Smooth muscle cell (in vitro differentiated cells): ENCODE results near the gene SPRED2. TPM values are rescaled to one million over a fixed set of nuclear protein-coding genes. Genes with fewer than 3 reads are reported as not detected.

ENCODE experiments used
- DNase-seq: peaks from one replicate; lab custom pipeline; 2025; ENCODE audit not compliant: unreplicated experiment; lab: John Stamatoyannopoulos, UW
- H2AFZ ChIP-seq: fragments of 200-600 bp; sonication (generic); 2 replicates; pipeline ENCODE4 v1.6.0; 2016; ENCODE audit warnings: antibody characterized with exemption, low read depth, mild to moderate bottlenecking
- H3F3A ChIP-seq: fragments of 200-600 bp; sonication (generic); 2 replicates; pipeline ENCODE4 v1.6.0; 2017; ENCODE audit warnings: antibody characterized with exemption, low read depth
- H3K27ac ChIP-seq: fragments of 200-600 bp; sonication (generic); 2 replicates; pipeline ENCODE4 v1.5.1; 2016; ENCODE audit warnings: low read depth, mild to moderate bottlenecking
- H3K27me3 ChIP-seq: fragments of 200-600 bp; sonication (generic); 2 replicates; pipeline ENCODE4 v1.6.1; 2016; ENCODE audit warnings: low read depth, mild to moderate bottlenecking
- H3K36me3 ChIP-seq: fragments of 200-600 bp; sonication (generic); 2 replicates; pipeline ENCODE4 v1.5.1; 2016; ENCODE audit warnings: low read depth
- H3K4me1 ChIP-seq: fragments of 200-600 bp; sonication (generic); 2 replicates; pipeline ENCODE4 v1.5.1; 2016; ENCODE audit warnings: low read depth
- H3K4me2 ChIP-seq: fragments of 200-600 bp; sonication (generic); 2 replicates; pipeline ENCODE4 v1.6.0; 2016; ENCODE audit warnings: mild to moderate bottlenecking
- H3K4me3 ChIP-seq: fragments of 200-600 bp; sonication (generic); 2 replicates; pipeline ENCODE4 v1.5.1; 2016; ENCODE audit warnings: mild to moderate bottlenecking
- H3K79me2 ChIP-seq: fragments of 200-600 bp; sonication (generic); 2 replicates; pipeline ENCODE4 v1.6.0; 2016; ENCODE audit warnings: low read depth, mild to moderate bottlenecking
- H3K9ac ChIP-seq: fragments of 200-600 bp; sonication (generic); 2 replicates; pipeline ENCODE4 v1.6.0; 2016; ENCODE audit warnings: low read depth
- H3K9me3 ChIP-seq: fragments of 200-600 bp; sonication (generic); replicated peaks from 2 replicates; pipeline ENCODE4 v1.5.1; 2016; ENCODE audit warnings: low read depth
- H4K20me1 ChIP-seq: fragments of 200-600 bp; sonication (generic); 2 replicates; pipeline ENCODE4 v1.6.0; 2016; ENCODE audit warnings: low read depth
- WGBS: methylation state at CpG from one replicate; pipeline ENCODE4 v1.1.7; 2016; ENCODE audit warnings: low lambda C conversion rate; 5-methylcytosine and 5-hydroxymethylcytosine counted together
- polyA plus RNA-seq: library from polyadenylated mRNA; unstranded; fragments of >200 nt; fragmentation: Nextera tagmentation; extraction: Ambion mirVana; gene quantifications from 2 replicates; pipeline ENCODE4 v1.2.1, GENCODE V29; 2016
- total RNA-seq: library from RNA; depleted of rRNA; stranded (reverse); fragments of >200 nt; gene quantifications from 2 replicates; pipeline ENCODE4 v1.2.3, GENCODE V29; 2014
- TF ChIP-seq, protein P1 (sequence below): fragments of 200-600 bp; sonication (generic); IDR thresholded peaks from 2 replicates; pipeline ENCODE4 v1.5.1; 2017; ENCODE audit warnings: borderline replicate concordance, mild to moderate bottlenecking, antibody characterized with exemption; ENCODE audit not compliant: insufficient read depth, poor library complexity, severe bottlenecking

The SPRED2 gene
- total and polyA plus RNA-seq, 2 experiments from 2014 or later = 18.3 to 23.7 TPM

DNA sequence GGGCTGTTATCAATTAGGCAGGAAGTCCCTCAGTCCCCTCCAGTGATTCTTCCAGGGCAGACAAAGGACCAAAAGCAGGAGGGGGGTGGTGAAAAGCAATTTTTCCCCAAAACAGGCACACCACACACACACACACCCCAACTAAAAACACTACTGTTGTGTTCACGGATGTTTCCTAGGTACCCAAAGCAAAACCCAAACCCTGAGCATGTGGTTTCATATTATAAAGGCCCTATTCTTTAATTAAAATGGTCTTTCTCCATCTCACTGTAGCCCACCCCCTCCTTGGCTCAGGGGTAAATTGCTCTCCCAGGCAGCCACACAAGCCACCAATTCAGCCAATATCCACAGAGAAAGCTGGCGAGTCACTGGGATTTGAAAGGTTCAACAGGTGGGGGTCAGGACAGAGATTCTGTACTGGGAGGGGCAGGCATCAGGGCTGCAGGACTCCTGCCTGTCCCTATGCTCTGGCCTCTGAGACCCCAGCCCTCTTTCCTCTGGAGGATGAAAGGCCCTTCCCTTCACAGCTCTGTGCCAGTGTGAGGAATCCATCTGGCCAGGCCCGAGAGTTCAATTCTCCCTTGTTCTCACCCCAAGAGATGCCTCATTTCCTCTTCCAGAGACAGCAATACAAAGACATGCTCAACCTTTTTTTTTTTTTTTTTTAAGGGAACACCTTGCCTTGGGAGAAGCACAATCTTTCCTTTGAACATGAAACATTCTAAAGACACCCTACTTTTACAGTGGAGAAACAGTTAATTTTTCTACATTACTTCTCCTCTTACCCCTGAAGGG, 43.6 kb downstream of the SPRED2 start:
- H4K20me1 ChIP-seq = peaks cover 100% of the 10 kb centered on the region
- no peak overlapping the region for H2AFZ ChIP-seq
- 88% methylated on average over 3 of the region's 3 CpGs for WGBS
- TF ChIP-seq, protein P1, sequence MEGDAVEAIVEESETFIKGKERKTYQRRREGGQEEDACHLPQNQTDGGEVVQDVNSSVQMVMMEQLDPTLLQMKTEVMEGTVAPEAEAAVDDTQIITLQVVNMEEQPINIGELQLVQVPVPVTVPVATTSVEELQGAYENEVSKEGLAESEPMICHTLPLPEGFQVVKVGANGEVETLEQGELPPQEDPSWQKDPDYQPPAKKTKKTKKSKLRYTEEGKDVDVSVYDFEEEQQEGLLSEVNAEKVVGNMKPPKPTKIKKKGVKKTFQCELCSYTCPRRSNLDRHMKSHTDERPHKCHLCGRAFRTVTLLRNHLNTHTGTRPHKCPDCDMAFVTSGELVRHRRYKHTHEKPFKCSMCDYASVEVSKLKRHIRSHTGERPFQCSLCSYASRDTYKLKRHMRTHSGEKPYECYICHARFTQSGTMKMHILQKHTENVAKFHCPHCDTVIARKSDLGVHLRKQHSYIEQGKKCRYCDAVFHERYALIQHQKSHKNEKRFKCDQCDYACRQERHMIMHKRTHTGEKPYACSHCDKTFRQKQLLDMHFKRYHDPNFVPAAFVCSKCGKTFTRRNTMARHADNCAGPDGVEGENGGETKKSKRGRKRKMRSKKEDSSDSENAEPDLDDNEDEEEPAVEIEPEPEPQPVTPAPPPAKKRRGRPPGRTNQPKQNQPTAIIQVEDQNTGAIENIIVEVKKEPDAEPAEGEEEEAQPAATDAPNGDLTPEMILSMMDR = no peak
- H3K79me2 ChIP-seq = peaks cover 96% of the 10 kb centered on the region
- H3K27ac ChIP-seq = no peak overlapping the region
- no peaks in the 10 kb centered on the region for H3K27me3 ChIP-seq
- no peaks in the 10 kb centered on the region for H3K4me1 ChIP-seq
- no peak overlapping the region for H3K9ac ChIP-seq
- no peaks in the 10 kb centered on the region for H3K36me3 ChIP-seq
- no peak overlapping the region for H3K4me2 ChIP-seq
- DNase-seq = no peak
- no peak overlapping the region for H3K4me3 ChIP-seq
- peaks cover 4% of the 10 kb centered on the region for H3F3A ChIP-seq
- no peaks in the 10 kb centered on the region for H3K9me3 ChIP-seq

DNA sequence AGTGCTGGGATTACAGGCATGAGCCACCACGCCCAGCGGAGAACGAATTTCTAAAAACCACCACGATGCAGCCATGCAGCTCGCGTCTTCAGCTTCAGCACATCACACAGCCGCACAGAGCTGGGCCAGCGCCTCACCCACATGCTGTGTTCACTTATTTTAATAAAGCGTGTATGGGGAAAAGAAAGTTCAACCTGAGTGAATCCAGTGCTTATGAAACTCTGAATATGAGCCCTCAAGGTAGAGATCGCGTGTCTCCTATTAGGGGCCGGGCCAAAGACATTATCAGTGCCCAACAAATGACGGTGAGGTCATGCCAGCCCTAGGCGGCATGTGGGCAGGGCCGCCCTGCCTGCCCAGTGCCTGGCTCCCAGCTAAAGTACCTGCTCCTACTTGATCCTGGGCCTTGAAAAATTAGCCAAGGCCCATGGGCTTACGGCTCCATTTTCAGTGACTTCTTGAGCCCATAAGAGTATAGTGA, 44.3 kb downstream of the SPRED2 start:
- Histone ChIP-seq H3K9me3 (no peaks in the 10 kb centered on the region), H3K4me3 (no peak overlapping the region), H3K4me2 (no peak overlapping the region), H3K79me2 (peaks cover 89% of the 10 kb centered on the region), H3F3A (peaks cover 9% of the 10 kb centered on the region), H2AFZ (no peak overlapping the region), H3K27ac (no peak overlapping the region), H4K20me1 (peaks cover 100% of the 10 kb centered on the region), H3K27me3 (no peaks in the 10 kb centered on the region), H3K36me3 (no peaks in the 10 kb centered on the region), H3K9ac (no peak overlapping the region), H3K4me1 (peaks cover 6% of the 10 kb centered on the region)
- no peak for DNase-seq
- TF ChIP-seq, protein P1 = no peak
- WGBS = 93% methylated on average over 16 of the region's 16 CpGs

DNA sequence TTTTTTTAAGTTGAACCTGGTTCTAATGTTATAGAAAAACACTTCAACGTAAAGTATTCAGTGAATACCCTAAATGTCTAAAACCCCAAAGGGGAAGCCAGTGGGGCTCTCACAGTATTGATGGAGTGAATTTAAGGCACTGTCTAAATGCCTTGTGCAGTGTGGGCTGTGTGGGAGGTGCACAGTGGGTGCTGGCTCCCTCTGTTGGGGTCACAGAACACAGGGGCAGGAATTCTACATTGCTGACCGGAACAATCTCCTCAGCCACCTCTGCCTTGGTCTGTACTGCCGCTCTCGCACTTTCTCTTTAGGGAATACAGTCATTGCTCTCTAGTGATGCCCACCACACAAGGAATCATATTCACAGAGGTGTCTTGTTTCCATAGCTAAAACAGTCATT, 45.4 kb downstream of the SPRED2 start:
- H3K27ac ChIP-seq = no peak overlapping the region

More for the DNA sequence above, 45.4 kb downstream of the SPRED2 start:
- no peak overlapping the region for H3K4me2 ChIP-seq
- H3K9me3 ChIP-seq = no peaks in the 10 kb centered on the region
- H3K4me1 ChIP-seq = peaks cover 14% of the 10 kb centered on the region
- WGBS = 96% methylated on average over 4 of the region's 4 CpGs
- DNase-seq = no peak
- H3K27me3 ChIP-seq = no peaks in the 10 kb centered on the region
- peaks cover 78% of the 10 kb centered on the region for H3K79me2 ChIP-seq
- no peaks in the 10 kb centered on the region for H3K36me3 ChIP-seq
- no peak overlapping the region for H2AFZ ChIP-seq
- H4K20me1 ChIP-seq = peaks cover 98% of the 10 kb centered on the region
- no peak overlapping the region for H3K4me3 ChIP-seq
- H3F3A ChIP-seq = peaks cover 9% of the 10 kb centered on the region
- TF ChIP-seq, protein P1 = no peak
- no peak overlapping the region for H3K9ac ChIP-seq
